Loucy (cell line): ENCODE data around the gene CTNS.

Experiments
- EZH2phosphoT487 ChIP-seq: fragments of 200-600 bp; IDR thresholded peaks from 2 replicates; pipeline ENCODE4 v1.6.1; 2018; ENCODE audit warnings: antibody characterized with exemption, mild to moderate bottlenecking, moderate library complexity, borderline replicate concordance
- TF ChIP-seq, protein P1 (sequence below): fragments of 200-600 bp; sonication (generic); conservative IDR thresholded peaks from 2 replicates; pipeline ENCODE4 v1.5.1; 2014; ENCODE audit warnings: mild to moderate bottlenecking, antibody characterized with exemption, low read length

DNA sequence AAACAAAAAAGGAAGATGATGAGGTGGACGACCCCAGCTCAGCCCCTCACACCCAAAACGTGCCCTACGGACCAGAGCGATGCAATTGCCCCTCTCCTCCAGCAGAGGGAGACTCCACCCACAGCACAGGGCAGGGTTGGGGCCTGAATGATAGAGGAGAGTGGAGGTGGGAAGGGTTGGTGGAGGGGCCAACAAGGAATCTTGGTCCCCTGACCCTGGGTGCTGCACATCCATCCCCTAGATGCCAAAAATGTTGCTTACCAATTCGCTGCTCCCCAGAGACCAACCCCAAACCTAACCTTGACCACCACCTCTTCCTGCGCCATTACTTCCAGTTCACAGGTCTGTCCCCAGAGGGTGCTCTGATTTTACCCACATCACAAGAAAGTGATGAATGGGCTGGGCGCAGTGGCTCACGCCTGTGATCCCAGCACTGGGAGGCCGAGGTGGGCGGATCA lies 46.5 kb downstream of the CTNS start:
- TF ChIP-seq, protein P1, sequence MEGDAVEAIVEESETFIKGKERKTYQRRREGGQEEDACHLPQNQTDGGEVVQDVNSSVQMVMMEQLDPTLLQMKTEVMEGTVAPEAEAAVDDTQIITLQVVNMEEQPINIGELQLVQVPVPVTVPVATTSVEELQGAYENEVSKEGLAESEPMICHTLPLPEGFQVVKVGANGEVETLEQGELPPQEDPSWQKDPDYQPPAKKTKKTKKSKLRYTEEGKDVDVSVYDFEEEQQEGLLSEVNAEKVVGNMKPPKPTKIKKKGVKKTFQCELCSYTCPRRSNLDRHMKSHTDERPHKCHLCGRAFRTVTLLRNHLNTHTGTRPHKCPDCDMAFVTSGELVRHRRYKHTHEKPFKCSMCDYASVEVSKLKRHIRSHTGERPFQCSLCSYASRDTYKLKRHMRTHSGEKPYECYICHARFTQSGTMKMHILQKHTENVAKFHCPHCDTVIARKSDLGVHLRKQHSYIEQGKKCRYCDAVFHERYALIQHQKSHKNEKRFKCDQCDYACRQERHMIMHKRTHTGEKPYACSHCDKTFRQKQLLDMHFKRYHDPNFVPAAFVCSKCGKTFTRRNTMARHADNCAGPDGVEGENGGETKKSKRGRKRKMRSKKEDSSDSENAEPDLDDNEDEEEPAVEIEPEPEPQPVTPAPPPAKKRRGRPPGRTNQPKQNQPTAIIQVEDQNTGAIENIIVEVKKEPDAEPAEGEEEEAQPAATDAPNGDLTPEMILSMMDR: peak; percentile 98
- no peak for TF ChIP-seq EZH2phosphoT487
